HepG2 (cell line): ENCODE data around the gene ECT2. TPM values are rescaled to one million over a fixed set of nuclear protein-coding genes. Genes with fewer than 3 reads are reported as not detected.

Source experiments
- ATAC-seq: fragments of 200-7000 bp; cut with Tn5 transposase; 3 replicates; pipeline ENCODE4 v1.9.1; 2020; ENCODE audit warnings: mild to moderate bottlenecking, moderate library complexity
- BruUV-seq: library from RNA; stranded (reverse); fragments of 400-500 nt; replicated peaks from 2 replicates; lab custom pipeline; 2021; lab: Mats Ljungman, UMichigan
- CTCF ChIA-PET: fragments of 300-600 bp; formaldehyde crosslinking; extraction: SDS; loops from one replicate; lab custom pipeline; 2021; ENCODE audit warnings: low total read pairs, inconsistent platforms, low intra/inter-chr PET ratio; lab: Yijun Ruan, JAX
- POLR2A ChIA-PET: fragments of 350-600 bp; sonication (Branson Sonifier 250); formaldehyde crosslinking; loops from one replicate; lab custom pipeline; 2020; ENCODE audit warnings: antibody characterized with exemption, inconsistent platforms; lab: Yijun Ruan, JAX
- DNase-seq: peaks from one replicate; pipeline ENCODE4 v3.0.0-alpha.2; 2015; ENCODE audit warnings: low spot score
- FAIRE-seq: peaks from 3 replicates; lab custom pipeline; 2011; peaks lifted over from hg19 to GRCh38; lab: Jason Lieb, UNC
- H2AFZ ChIP-seq: one replicate; pipeline ENCODE4 v1.6.1; 2011; ENCODE audit warnings: low read length, inconsistent platforms
- H3K27ac ChIP-seq: fragments of 300-600 bp; 3 replicates; pipeline ENCODE4 v1.8.0; 2011; ENCODE audit warnings: mixed run types, mild to moderate bottlenecking, mixed read lengths, low read length, inconsistent platforms; ENCODE audit not compliant: insufficient read depth; ENCODE audit errors: extremely low read length
- H3K27me3 ChIP-seq, 2 experiments: fragments of 200-600 bp in 1 of 2; 2 replicates in 1 of 2; 3 replicates in 1 of 2; pipeline versions ENCODE4 v1.6.0 to v1.8.0; 2011; ENCODE audit warnings: low read length in 2 of 2, mild to moderate bottlenecking in 2 of 2, moderate library complexity in 2 of 2, inconsistent platforms in 1 of 2; ENCODE audit not compliant: insufficient read depth in 2 of 2, control insufficient read depth in 1 of 2
- H3K36me3 ChIP-seq, 2 experiments: fragments of 200-600 bp in 1 of 2; replicated peaks in 1 of 2; 2 replicates in 1 of 2; 3 replicates in 1 of 2; pipeline versions ENCODE4 v1.5.1 to v1.8.0; 2011; ENCODE audit warnings: low read length in 2 of 2, inconsistent platforms in 1 of 2; ENCODE audit not compliant: insufficient read depth in 2 of 2, control insufficient read depth in 1 of 2
- H3K4me1 ChIP-seq: 2 replicates; pipeline ENCODE4 v1.5.1; 2012; ENCODE audit warnings: low read length, inconsistent platforms; ENCODE audit not compliant: insufficient read depth
- H3K4me2 ChIP-seq: 2 replicates; pipeline ENCODE4 v1.6.0; 2011; ENCODE audit warnings: low read depth, low read length, inconsistent platforms
- H3K4me3 ChIP-seq, 3 experiments: fragments of 200-600 bp in 1 of 3; sonication (generic), shearing (Covaris generic) in 1 of 3; replicated peaks in 1 of 3; 2 replicates each; pipeline ENCODE4 v1.5.1; 2011 to 2016; ENCODE audit warnings: low read length in 3 of 3, inconsistent platforms in 2 of 3, low read depth in 2 of 3, mild to moderate bottlenecking in 2 of 3, control low read depth in 1 of 3, mixed read lengths in 1 of 3; ENCODE audit not compliant: insufficient read depth in 1 of 3
- H3K79me2 ChIP-seq: one replicate; pipeline ENCODE4 v1.6.1; 2011; ENCODE audit warnings: low read length, inconsistent platforms; ENCODE audit not compliant: insufficient read depth
- H3K9ac ChIP-seq: 2 replicates; pipeline ENCODE4 v1.6.0; 2011; ENCODE audit warnings: mild to moderate bottlenecking, low read depth, low read length, inconsistent platforms; ENCODE audit not compliant: insufficient read depth
- H3K9me3 ChIP-seq: 2 replicates; pipeline ENCODE4 v1.5.1; 2012; ENCODE audit warnings: mild to moderate bottlenecking, low read length
- H4K20me1 ChIP-seq: 2 replicates; pipeline ENCODE4 v1.6.0; 2011; ENCODE audit warnings: inconsistent platforms, mild to moderate bottlenecking, low read length, moderate library complexity; ENCODE audit not compliant: insufficient read depth
- BRD4 ChIP-seq: sonication (generic); formaldehyde crosslinking; IDR thresholded peaks from 2 replicates; pipeline ENCODE4 v1.4.0; 2020; ENCODE audit warnings: missing genetic modification reagents
- HMGA1 ChIP-seq: sonication (generic); formaldehyde crosslinking; conservative IDR thresholded peaks from 2 replicates; pipeline ENCODE4 v1.4.0; 2020; ENCODE audit warnings: missing genetic modification reagents
- NFYB ChIP-seq: sonication (generic); formaldehyde crosslinking; IDR thresholded peaks from 2 replicates; pipeline ENCODE4 v1.4.0; 2020; ENCODE audit warnings: missing genetic modification reagents
- RORA ChIP-seq: sonication (generic); formaldehyde crosslinking; IDR thresholded peaks from 2 replicates; pipeline ENCODE4 v1.5.0; 2020; ENCODE audit warnings: mild to moderate bottlenecking, missing genetic modification reagents, moderate library complexity
- RXRA ChIP-seq: sonication (generic); formaldehyde crosslinking; IDR thresholded peaks from 2 replicates; pipeline ENCODE4 v1.5.1; 2020; ENCODE audit warnings: missing genetic modification reagents
- SMYD3 ChIP-seq: sonication (generic); formaldehyde crosslinking; IDR thresholded peaks from 2 replicates; pipeline ENCODE4 v1.8.1; 2023; ENCODE audit warnings: mild to moderate bottlenecking, missing genetic modification reagents
- ZBTB20 ChIP-seq: sonication (generic); formaldehyde crosslinking; IDR thresholded peaks from 2 replicates; pipeline ENCODE4 v1.8.1; 2023; ENCODE audit warnings: missing genetic modification reagents, low read depth, mild to moderate bottlenecking, borderline replicate concordance
- ZHX2 ChIP-seq, 2 experiments: sonication (generic) in 1 of 2; formaldehyde crosslinking in 1 of 2; IDR thresholded peaks; 2 replicates each; pipeline versions ENCODE4 v1.6.1 to v1.9.0; 2014 to 2022; ENCODE audit warnings: antibody characterized with exemption in 1 of 2, borderline replicate concordance in 1 of 2, inconsistent platforms in 1 of 2, low read depth in 1 of 2, missing genetic modification reagents in 1 of 2
- ZNF10 ChIP-seq: sonication (generic); formaldehyde crosslinking; IDR thresholded peaks from 2 replicates; pipeline ENCODE4 v1.4.0; 2020; ENCODE audit warnings: mild to moderate bottlenecking, low read depth, missing genetic modification reagents, borderline replicate concordance
- ZNF274 ChIP-seq: sonication (generic); formaldehyde crosslinking; IDR thresholded peaks from 2 replicates; pipeline ENCODE4 v1.5.1; 2020; ENCODE audit warnings: mild to moderate bottlenecking, missing genetic modification reagents
- ZNF558 ChIP-seq: sonication (generic); formaldehyde crosslinking; IDR thresholded peaks from 2 replicates; pipeline ENCODE4 v1.9.0; 2022; ENCODE audit warnings: mild to moderate bottlenecking, missing genetic modification reagents, borderline replicate concordance
- ZNF839 ChIP-seq: sonication (generic); formaldehyde crosslinking; IDR thresholded peaks from 2 replicates; pipeline ENCODE4 v1.4.0; 2020; ENCODE audit warnings: missing genetic modification reagents, mild to moderate bottlenecking, borderline replicate concordance
- WGBS: methylation state at CpG from one replicate; pipeline ENCODE4 v1.1.6; 2017; ENCODE audit warnings: low lambda C conversion rate; 5-methylcytosine and 5-hydroxymethylcytosine counted together
- in situ Hi-C: cut with HindIII; loops from 2 replicates; pipeline ENCODE4 v1.10.0; 2017; ENCODE audit warnings: low pct_unique_long_range_greater_than_20kb; ENCODE audit not compliant: extremely low pct_ligation_motif_present
- intact Hi-C: fragments of 100-400 bp; cut with micrococcal nuclease; formaldehyde crosslinking; loops from one replicate; pipeline ENCODE4 v1.10.0; 2022; ENCODE audit not compliant: unreplicated experiment
- polyA plus RNA-seq, 8 experiments: library from polyadenylated mRNA; depleted of rRNA in 3 of 8; stranded (reverse) in 7 of 8; unstranded in 1 of 8; fragments of >200 nt; fragmentation: Illumina TruSeq in 4 of 8; extraction: Trizol in 4 of 8; gene quantifications; 2 replicates each; pipeline versions ENCODE4 v1.2.1 to v1.2.3, GENCODE V29; 2011 to 2016; ENCODE audit warnings: low read depth in 4 of 8, missing spikeins in 1 of 8, mixed read lengths in 1 of 8; ENCODE audit not compliant: insufficient read depth in 1 of 8
- total RNA-seq, 5 experiments: library from RNA; depleted of rRNA; stranded (reverse); fragments of >200 nt; fragmentation: Illumina TruSeq; extraction: Trizol; gene quantifications; 2 replicates each; pipeline ENCODE4 v1.2.3, GENCODE V29; 2016; ENCODE audit warnings: low read depth in 1 of 5
- TF ChIP-seq, protein P1 (sequence below): sonication (generic); formaldehyde crosslinking; IDR thresholded peaks from 2 replicates; pipeline ENCODE4 v1.4.0; 2020; ENCODE audit warnings: low read depth, mild to moderate bottlenecking, missing genetic modification reagents

ECT2 gene
- total and polyA plus RNA-seq, 2 of the 13 experiments (the other 11 are each of a cell fraction or from before 2014, with no cell fraction given): 21.6 to 52.0 TPM

- Histone ChIP-seq H3K4me1 (peaks cover 55% of the 10 kb centered on the region), H3K27me3 (peaks cover 0 to 4% of the 10 kb centered on the region in 2 experiments; a peak in 1 of 5 replicates), H3K36me3 (no peaks in the 10 kb centered on the region), H3K79me2 (peaks cover 46% of the 10 kb centered on the region), H3K4me3 (peak overlapping the region; percentile 78 to 86 (median 78)), H4K20me1 (no peaks in the 10 kb centered on the region), H3K9me3 (no peaks in the 10 kb centered on the region), H3K9ac (peak overlapping the region; percentile 76), H3K27ac (peak overlapping the region; percentile 62), H3K4me2 (peak overlapping the region; percentile 84), H2AFZ (no peak overlapping the region)
- ATAC-seq: peak; percentile 32
- WGBS: 2% methylated on average over 15 of the region's 17 CpGs
- in situ Hi-C loops (no loop called here), intact Hi-C loops (loop anchor here (2.0 kb wide), 2 partner anchors 13 to 41 kb away; partner anchors contain the start of gene ECT2)
- ChIA-PET CTCF (interaction anchor here (0.7 to 1.4 kb wide), 2 partner anchors 35 to 37 kb away, joined by 5 to 8 read pairs; no protein-coding TSS in a partner anchor), POLR2A (interaction anchor here (1.0 to 1.9 kb wide), 7 partner anchors 8 to 40 kb away, joined by 3 to 15 read pairs (median 7); partner anchors contain the start of gene ECT2)
- FAIRE-seq: no peak
- DNase-seq: no peak
- BruUV-seq: TSS peak; percentile 60
- no peak for TF ChIP-seq HMGA1 (CRISPR knock-in tag)
- TF ChIP-seq ZNF10 (CRISPR knock-in tag): no peak
- 0 out of 2 replicates have a peak, but pooled peaks have one; percentile 47 for TF ChIP-seq ZNF558 (CRISPR knock-in tag)
- TF ChIP-seq, protein P1, sequence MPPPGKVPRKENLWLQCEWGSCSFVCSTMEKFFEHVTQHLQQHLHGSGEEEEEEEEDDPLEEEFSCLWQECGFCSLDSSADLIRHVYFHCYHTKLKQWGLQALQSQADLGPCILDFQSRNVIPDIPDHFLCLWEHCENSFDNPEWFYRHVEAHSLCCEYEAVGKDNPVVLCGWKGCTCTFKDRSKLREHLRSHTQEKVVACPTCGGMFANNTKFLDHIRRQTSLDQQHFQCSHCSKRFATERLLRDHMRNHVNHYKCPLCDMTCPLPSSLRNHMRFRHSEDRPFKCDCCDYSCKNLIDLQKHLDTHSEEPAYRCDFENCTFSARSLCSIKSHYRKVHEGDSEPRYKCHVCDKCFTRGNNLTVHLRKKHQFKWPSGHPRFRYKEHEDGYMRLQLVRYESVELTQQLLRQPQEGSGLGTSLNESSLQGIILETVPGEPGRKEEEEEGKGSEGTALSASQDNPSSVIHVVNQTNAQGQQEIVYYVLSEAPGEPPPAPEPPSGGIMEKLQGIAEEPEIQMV (CRISPR knock-in tag): no peak
- TF ChIP-seq ZHX2 (IDR thresholded peaks at IDR 0.05; ENCODE audit: low read depth): no peak
- no peak for TF ChIP-seq ZHX2 (CRISPR knock-in tag; IDR thresholded peaks at IDR 0.05; ENCODE audit: borderline replicate concordance)
- 0 out of 2 replicates have a peak, but pooled peaks have one; percentile 29 for TF ChIP-seq BRD4 (CRISPR knock-in tag)
- TF ChIP-seq ZBTB20 (CRISPR knock-in tag): 0 out of 2 replicates have a peak, but pooled peaks have one; percentile 23
- 0 out of 2 replicates have a peak, but pooled peaks have one; percentile 9 for TF ChIP-seq ZNF839 (CRISPR knock-in tag)
- peak; percentile 8; the same call in 1 of the 2 replicates for TF ChIP-seq SMYD3 (CRISPR knock-in tag)
- 0 out of 2 replicates have a peak, but pooled peaks have one; percentile 59 for TF ChIP-seq RORA
- TF ChIP-seq ZNF274 (CRISPR knock-in tag): no peak
- TF ChIP-seq NFYB: 0 out of 2 replicates have a peak, but pooled peaks have one; percentile 24
- TF ChIP-seq RXRA: no peak
Observed at GRCh38 chr3:172709774-172710663, 40.5 kb upstream of the ECT2 start.
